HepG2 (cell line): ENCODE results near the gene TK2. TPM values are rescaled to one million over a fixed set of nuclear protein-coding genes. Genes with fewer than 3 reads are reported as not detected.

ENCODE experiments used
- ARNT2 ChIP-seq: sonication (generic); formaldehyde crosslinking; IDR thresholded peaks from 2 replicates; pipeline ENCODE4 v1.8.0; 2022; ENCODE audit warnings: mild to moderate bottlenecking, low read depth, missing genetic modification reagents, moderate library complexity
- CREB3 ChIP-seq: sonication (generic); formaldehyde crosslinking; IDR thresholded peaks from 2 replicates; pipeline ENCODE4 v1.5.0; 2020; ENCODE audit warnings: missing genetic modification reagents
- HNF4A ChIP-seq: sonication (generic); formaldehyde crosslinking; IDR thresholded peaks from 2 replicates; pipeline ENCODE4 v1.4.0; 2020; ENCODE audit warnings: missing genetic modification reagents
- KLF13 ChIP-seq: sonication (generic); formaldehyde crosslinking; IDR thresholded peaks from 2 replicates; pipeline ENCODE4 v1.4.0; 2020; ENCODE audit warnings: mild to moderate bottlenecking, missing genetic modification reagents
- MEIS1 ChIP-seq: sonication (generic); formaldehyde crosslinking; IDR thresholded peaks from 2 replicates; pipeline ENCODE4 v1.9.0; 2021; ENCODE audit warnings: mild to moderate bottlenecking, missing genetic modification reagents, moderate library complexity, borderline replicate concordance
- NR2F6 ChIP-seq, 2 experiments: IDR thresholded peaks; 2 replicates each; pipeline ENCODE4 v1.6.1; 2016; ENCODE audit warnings: antibody characterized with exemption in 1 of 2, mild to moderate bottlenecking in 1 of 2
- SRSF4 ChIP-seq: fragments of 200-400 bp; formaldehyde crosslinking; IDR thresholded peaks from one replicate; pipeline ENCODE4 v1.6.1; 2018; ENCODE audit warnings: mild to moderate bottlenecking, low read depth, low read length, moderate library complexity; ENCODE audit not compliant: poor library complexity, severe bottlenecking
- ZBTB46 ChIP-seq: sonication (generic); formaldehyde crosslinking; IDR thresholded peaks from 2 replicates; pipeline ENCODE4 v1.4.0; 2020; ENCODE audit warnings: mild to moderate bottlenecking, missing genetic modification reagents, borderline replicate concordance
- ZEB1 ChIP-seq: IDR thresholded peaks from 2 replicates; pipeline ENCODE4 v1.6.1; 2012; ENCODE audit warnings: mild to moderate bottlenecking, low read depth, inconsistent platforms; ENCODE audit not compliant: insufficient replicate concordance
- ZGPAT ChIP-seq: IDR thresholded peaks from 2 replicates; pipeline ENCODE4 v1.6.1; 2016; ENCODE audit warnings: mild to moderate bottlenecking
- ZKSCAN5 ChIP-seq: sonication (generic); formaldehyde crosslinking; IDR thresholded peaks from 2 replicates; pipeline ENCODE4 v1.5.1; 2020; ENCODE audit warnings: mild to moderate bottlenecking, missing genetic modification reagents
- ZNF335 ChIP-seq: sonication (generic); formaldehyde crosslinking; IDR thresholded peaks from 2 replicates; pipeline ENCODE4 v1.4.0; 2020; ENCODE audit warnings: missing genetic modification reagents
- ZNF549 ChIP-seq: sonication (generic); formaldehyde crosslinking; IDR thresholded peaks from 2 replicates; pipeline ENCODE4 v1.5.0; 2020; ENCODE audit warnings: missing genetic modification reagents
- ZNF788 ChIP-seq: sonication (generic); formaldehyde crosslinking; IDR thresholded peaks from 2 replicates; pipeline ENCODE4 v1.5.0; 2020; ENCODE audit warnings: mild to moderate bottlenecking, missing genetic modification reagents, borderline replicate concordance
- polyA plus RNA-seq, 8 experiments: library from polyadenylated mRNA; depleted of rRNA in 3 of 8; stranded (reverse) in 7 of 8; unstranded in 1 of 8; fragments of >200 nt; fragmentation: Illumina TruSeq in 4 of 8; extraction: Trizol in 4 of 8; gene quantifications; 2 replicates each; pipeline versions ENCODE4 v1.2.1 to v1.2.3, GENCODE V29; 2011 to 2016; ENCODE audit warnings: low read depth in 4 of 8, missing spikeins in 1 of 8, mixed read lengths in 1 of 8; ENCODE audit not compliant: insufficient read depth in 1 of 8
- total RNA-seq, 5 experiments: library from RNA; depleted of rRNA; stranded (reverse); fragments of >200 nt; fragmentation: Illumina TruSeq; extraction: Trizol; gene quantifications; 2 replicates each; pipeline ENCODE4 v1.2.3, GENCODE V29; 2016; ENCODE audit warnings: low read depth in 1 of 5
- TF ChIP-seq, protein P1 (sequence below): sonication (generic); formaldehyde crosslinking; IDR thresholded peaks from 2 replicates; pipeline ENCODE4 v1.5.0; 2020; ENCODE audit warnings: mild to moderate bottlenecking, missing genetic modification reagents, borderline replicate concordance

Gene TK2
- total and polyA plus RNA-seq, 2 of the 13 experiments (the other 11 are each of a cell fraction or from before 2014, with no cell fraction given): 18.7 to 21.0 TPM

DNA sequence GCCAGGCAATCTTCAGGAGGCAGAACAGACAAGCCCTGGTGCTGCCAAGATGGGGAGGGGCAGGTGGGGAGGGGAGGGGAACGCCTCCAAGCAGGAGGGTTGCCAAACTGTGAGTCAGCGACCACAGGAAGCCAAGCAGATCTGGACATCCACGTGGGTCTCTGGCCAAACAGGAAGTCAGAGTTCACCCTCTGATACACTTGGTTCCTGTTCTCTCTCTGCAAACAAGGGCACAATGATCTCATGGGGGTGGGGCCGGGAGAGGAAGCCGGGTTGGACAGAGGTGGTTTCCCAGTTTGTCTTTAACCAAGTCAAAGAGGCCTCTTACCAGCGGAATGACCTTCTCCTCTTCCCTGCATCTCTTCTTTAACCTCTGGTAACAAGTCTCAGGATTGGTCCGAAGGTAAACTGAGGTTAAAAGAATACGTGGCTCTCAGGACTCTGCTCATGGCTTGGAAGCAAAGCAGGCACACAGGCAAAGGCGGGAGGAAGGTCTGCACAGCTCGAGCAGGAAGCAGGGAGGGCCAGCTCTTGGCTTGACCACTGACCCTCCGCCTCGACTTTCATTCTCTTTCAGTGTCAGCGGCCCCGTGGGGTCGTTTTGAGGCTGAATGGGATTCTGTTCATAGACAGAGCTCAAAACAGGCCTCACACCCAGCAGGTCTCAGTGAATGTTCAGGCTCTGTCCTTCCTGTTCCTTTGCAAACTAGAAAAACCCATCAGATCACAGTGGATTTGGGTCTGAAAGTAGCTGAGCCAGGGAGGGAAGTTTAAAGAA lies 32.9 kb downstream of the TK2 start (continued):
- TF ChIP-seq, protein P1, sequence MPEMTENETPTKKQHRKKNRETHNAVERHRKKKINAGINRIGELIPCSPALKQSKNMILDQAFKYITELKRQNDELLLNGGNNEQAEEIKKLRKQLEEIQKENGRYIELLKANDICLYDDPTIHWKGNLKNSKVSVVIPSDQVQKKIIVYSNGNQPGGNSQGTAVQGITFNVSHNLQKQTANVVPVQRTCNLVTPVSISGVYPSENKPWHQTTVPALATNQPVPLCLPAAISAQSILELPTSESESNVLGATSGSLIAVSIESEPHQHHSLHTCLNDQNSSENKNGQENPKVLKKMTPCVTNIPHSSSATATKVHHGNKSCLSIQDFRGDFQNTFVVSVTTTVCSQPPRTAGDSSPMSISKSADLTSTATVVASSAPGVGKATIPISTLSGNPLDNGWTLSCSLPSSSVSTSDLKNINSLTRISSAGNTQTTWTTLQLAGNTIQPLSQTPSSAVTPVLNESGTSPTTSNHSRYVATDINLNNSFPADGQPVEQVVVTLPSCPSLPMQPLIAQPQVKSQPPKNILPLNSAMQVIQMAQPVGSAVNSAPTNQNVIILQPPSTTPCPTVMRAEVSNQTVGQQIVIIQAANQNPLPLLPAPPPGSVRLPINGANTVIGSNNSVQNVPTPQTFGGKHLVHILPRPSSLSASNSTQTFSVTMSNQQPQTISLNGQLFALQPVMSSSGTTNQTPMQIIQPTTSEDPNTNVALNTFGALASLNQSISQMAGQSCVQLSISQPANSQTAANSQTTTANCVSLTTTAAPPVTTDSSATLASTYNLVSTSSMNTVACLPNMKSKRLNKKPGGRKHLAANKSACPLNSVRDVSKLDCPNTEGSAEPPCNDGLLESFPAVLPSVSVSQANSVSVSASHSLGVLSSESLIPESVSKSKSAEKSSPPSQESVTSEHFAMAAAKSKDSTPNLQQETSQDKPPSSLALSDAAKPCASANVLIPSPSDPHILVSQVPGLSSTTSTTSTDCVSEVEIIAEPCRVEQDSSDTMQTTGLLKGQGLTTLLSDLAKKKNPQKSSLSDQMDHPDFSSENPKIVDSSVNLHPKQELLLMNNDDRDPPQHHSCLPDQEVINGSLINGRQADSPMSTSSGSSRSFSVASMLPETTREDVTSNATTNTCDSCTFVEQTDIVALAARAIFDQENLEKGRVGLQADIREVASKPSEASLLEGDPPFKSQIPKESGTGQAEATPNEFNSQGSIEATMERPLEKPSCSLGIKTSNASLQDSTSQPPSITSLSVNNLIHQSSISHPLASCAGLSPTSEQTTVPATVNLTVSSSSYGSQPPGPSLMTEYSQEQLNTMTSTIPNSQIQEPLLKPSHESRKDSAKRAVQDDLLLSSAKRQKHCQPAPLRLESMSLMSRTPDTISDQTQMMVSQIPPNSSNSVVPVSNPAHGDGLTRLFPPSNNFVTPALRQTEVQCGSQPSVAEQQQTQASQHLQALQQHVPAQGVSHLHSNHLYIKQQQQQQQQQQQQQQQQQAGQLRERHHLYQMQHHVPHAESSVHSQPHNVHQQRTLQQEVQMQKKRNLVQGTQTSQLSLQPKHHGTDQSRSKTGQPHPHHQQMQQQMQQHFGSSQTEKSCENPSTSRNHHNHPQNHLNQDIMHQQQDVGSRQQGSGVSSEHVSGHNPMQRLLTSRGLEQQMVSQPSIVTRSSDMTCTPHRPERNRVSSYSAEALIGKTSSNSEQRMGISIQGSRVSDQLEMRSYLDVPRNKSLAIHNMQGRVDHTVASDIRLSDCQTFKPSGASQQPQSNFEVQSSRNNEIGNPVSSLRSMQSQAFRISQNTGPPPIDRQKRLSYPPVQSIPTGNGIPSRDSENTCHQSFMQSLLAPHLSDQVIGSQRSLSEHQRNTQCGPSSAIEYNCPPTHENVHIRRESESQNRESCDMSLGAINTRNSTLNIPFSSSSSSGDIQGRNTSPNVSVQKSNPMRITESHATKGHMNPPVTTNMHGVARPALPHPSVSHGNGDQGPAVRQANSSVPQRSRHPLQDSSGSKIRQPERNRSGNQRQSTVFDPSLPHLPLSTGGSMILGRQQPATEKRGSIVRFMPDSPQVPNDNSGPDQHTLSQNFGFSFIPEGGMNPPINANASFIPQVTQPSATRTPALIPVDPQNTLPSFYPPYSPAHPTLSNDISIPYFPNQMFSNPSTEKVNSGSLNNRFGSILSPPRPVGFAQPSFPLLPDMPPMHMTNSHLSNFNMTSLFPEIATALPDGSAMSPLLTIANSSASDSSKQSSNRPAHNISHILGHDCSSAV (CRISPR knock-in tag): no peak
- TF ChIP-seq HNF4A (CRISPR knock-in tag) (peak; percentile 75), ZEB1 (no peak), ZGPAT (CRISPR knock-in tag) (peak; percentile 96), ZNF788 (peak; percentile 94; the same call in 1 of the 2 replicates), ZNF549 (CRISPR knock-in tag) (no peak), NR2F6 (IDR thresholded peaks at IDR 0.05) (peak; percentile 81), NR2F6 (CRISPR knock-in tag; IDR thresholded peaks at IDR 0.05) (peak; percentile 90), ZBTB46 (CRISPR knock-in tag) (no peak), ZNF335 (CRISPR knock-in tag) (peak; percentile 91; the same call in 1 of the 2 replicates), ZKSCAN5 (CRISPR knock-in tag) (no peak), ARNT2 (CRISPR knock-in tag) (peak; percentile 85), KLF13 (CRISPR knock-in tag) (no peak), SRSF4 (no peak), CREB3 (CRISPR knock-in tag) (peak; percentile 84; the same call in 1 of the 2 replicates), MEIS1 (CRISPR knock-in tag) (peak; percentile 69; the same call in 1 of the 2 replicates)
